Body of pancreas (tissue), 4 donors: ENCODE measurements around the gene HOXC6.

Experiments
- CTCF ChIP-seq, 7 experiments: fragments of 450-650 bp in 4 of 7; fragments of 200-600 bp in 3 of 7; sonication (generic) in 3 of 7; IDR thresholded peaks; one replicate each; pipeline ENCODE4 v1.5.1; 2016 to 2019; ENCODE audit warnings: antibody characterized with exemption in 7 of 7
- POLR2A ChIP-seq, 3 donors: fragments of 450-650 bp; IDR thresholded peaks; one replicate each; pipeline ENCODE4 v1.6.1; 2016; ENCODE audit warnings: antibody characterized with exemption in 3 of 3, mild to moderate bottlenecking in 2 of 3

- TF ChIP-seq CTCF (IDR thresholded peaks at IDR 0.05) (no peak), POLR2A (IDR thresholded peaks at IDR 0.05) (no peak)
Measured at GRCh38 chr12:54066408-54066807, 38.2 kb downstream of the HOXC6 start.
